GM12874 (cell line): Measurements from ENCODE around the gene PAPSS2.

Experiments used
- TF ChIP-seq, protein P1 (sequence below): IDR thresholded peaks from 2 replicates; pipeline ENCODE4 v1.5.1; 2011; ENCODE audit warnings: low read depth, mild to moderate bottlenecking, control low read depth, low read length, moderate library complexity; ENCODE audit not compliant: insufficient read depth

PAPSS2 gene

GRCh38 chr10:87703771-87704170 lies 44.1 kb downstream of the PAPSS2 start:
- TF ChIP-seq, protein P1, sequence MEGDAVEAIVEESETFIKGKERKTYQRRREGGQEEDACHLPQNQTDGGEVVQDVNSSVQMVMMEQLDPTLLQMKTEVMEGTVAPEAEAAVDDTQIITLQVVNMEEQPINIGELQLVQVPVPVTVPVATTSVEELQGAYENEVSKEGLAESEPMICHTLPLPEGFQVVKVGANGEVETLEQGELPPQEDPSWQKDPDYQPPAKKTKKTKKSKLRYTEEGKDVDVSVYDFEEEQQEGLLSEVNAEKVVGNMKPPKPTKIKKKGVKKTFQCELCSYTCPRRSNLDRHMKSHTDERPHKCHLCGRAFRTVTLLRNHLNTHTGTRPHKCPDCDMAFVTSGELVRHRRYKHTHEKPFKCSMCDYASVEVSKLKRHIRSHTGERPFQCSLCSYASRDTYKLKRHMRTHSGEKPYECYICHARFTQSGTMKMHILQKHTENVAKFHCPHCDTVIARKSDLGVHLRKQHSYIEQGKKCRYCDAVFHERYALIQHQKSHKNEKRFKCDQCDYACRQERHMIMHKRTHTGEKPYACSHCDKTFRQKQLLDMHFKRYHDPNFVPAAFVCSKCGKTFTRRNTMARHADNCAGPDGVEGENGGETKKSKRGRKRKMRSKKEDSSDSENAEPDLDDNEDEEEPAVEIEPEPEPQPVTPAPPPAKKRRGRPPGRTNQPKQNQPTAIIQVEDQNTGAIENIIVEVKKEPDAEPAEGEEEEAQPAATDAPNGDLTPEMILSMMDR, result no peak

DNA sequence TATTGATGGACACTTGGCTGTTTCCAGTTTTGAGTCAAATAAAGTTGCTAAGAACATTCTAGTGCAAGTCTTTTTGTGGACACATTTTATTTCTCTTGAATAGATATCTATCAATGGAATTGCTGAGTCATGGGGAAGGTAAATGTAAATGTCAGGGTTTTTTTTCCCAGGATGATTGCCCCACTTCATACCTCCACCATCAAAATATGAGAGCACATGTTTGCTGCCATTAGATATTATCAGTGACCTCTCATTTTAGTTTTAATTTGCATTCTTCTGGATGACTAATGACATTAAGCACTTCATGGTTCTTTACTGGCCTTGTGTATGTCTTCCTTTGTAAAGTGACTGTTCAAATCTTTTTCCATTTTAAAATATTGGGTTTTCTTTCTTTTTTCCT lies 45.7 kb downstream of the PAPSS2 start:
- TF ChIP-seq, protein P1, result no peak

DNA sequence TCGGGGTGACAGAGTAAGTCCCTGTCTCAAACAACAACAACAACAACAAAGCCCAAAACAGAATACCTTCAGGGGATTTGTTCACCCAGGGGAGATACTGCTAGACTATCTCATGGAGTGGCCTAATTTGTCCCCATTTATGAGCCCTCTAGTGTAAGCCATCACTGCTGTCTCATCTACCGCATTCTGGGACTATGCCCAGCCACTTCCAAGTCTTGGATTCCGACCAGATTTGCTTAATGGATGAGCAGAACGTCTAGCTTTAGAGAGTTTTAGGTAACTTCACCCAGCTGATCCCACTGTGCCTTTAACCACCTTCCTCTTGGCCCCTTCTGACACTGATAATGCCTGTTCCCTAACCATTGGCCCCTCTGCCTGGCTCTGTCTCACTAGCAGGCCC lies 47.1 kb downstream of the PAPSS2 start:
- TF ChIP-seq, protein P1, result no peak

- TF ChIP-seq, protein P1, result no peak
Measured at GRCh38 chr10:87707254-87707653, 47.6 kb downstream of the PAPSS2 start.

DNA sequence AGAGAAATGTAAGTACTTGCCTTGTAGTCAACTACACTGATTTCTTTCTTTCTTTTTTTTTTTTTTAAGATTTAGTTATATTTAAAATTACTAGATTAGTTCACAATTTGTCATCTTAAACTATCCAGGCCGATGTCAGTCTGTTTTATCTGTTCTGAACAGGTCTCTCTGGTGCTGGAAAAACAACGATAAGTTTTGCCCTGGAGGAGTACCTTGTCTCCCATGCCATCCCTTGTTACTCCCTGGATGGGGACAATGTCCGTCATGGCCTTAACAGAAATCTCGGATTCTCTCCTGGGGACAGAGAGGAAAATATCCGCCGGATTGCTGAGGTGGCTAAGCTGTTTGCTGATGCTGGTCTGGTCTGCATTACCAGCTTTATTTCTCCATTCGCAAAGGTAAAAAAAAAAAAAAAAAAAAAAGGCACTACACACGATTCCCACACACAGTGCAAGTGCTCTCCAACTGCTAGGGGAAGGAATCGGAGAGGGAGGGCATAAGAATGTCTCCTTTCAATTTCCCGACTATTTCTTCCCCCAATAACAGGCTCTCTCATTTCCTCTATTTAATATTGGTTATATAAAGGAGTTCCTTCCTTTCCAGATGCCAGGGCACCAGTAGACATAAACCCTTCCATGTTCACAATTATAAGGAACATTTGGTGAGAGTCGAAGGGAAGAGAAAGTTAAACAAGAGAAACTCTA lies 53.4 kb downstream of the PAPSS2 start:
- TF ChIP-seq, protein P1, result no peak

DNA sequence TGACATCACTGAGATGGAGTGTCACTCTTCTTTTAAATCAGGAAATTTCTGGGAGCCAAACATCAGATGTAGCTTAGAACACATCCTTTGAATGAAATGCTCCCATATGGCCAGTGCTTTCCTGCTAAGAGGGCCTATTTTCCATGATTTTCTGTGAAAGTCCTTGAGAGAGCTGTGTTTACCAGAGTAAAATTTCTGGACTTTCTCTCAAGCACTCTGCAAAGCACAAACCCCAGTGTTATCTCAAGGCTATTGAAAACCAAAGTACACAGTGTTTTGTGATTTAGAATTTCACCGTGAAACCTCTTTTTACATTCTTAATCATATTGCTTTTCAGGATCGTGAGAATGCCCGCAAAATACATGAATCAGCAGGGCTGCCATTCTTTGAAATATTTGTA lies 54.0 kb downstream of the PAPSS2 start:
- TF ChIP-seq, protein P1, result no peak

- TF ChIP-seq, protein P1, result no peak
Measured at GRCh38 chr10:87715552-87716347, 56.1 kb downstream of the PAPSS2 start.
